HUES6 (cell line): Measurements from ENCODE around the gene CNR2.
"Not testable (repeated sequence)": the region's sequence is repeated elsewhere in the genome, so short reads cannot be mapped to it uniquely, and the experiment has no call there.

Experiments
- H3K27ac ChIP-seq: 2 replicates; pipeline ENCODE4 v1.7.0; 2013; ENCODE audit warnings: low read depth, mild to moderate bottlenecking, low read length, inconsistent platforms
- H3K27me3 ChIP-seq: 2 replicates; pipeline ENCODE4 v1.6.1; 2013; ENCODE audit warnings: low read length; ENCODE audit not compliant: control insufficient read depth, insufficient read depth
- H3K36me3 ChIP-seq: 2 replicates; pipeline ENCODE4 v1.6.1; 2013; ENCODE audit warnings: low read length; ENCODE audit not compliant: control insufficient read depth, insufficient read depth
- H3K4me1 ChIP-seq: 2 replicates; pipeline ENCODE4 v1.6.1; 2013; ENCODE audit warnings: low read length; ENCODE audit not compliant: control insufficient read depth, insufficient read depth
- H3K4me3 ChIP-seq: 2 replicates; pipeline ENCODE4 v1.5.1; 2013; ENCODE audit warnings: low read depth, low read length
- H3K9ac ChIP-seq: one replicate; pipeline ENCODE4 v1.6.1; 2013; ENCODE audit warnings: mild to moderate bottlenecking, low read length
- H3K9me3 ChIP-seq: 2 replicates; pipeline ENCODE4 v1.6.1; 2013; ENCODE audit warnings: low read depth, low read length; ENCODE audit not compliant: control insufficient read depth, insufficient read depth

Gene CNR2

GRCh38 chr1:23854568-23854967, 58.6 kb downstream of the CNR2 start:
- H3K9me3 ChIP-seq, result 0 out of 2 replicates have a peak, but pooled peaks cover 3% of the 10 kb centered on the region

GRCh38 chr1:23853124-23853523, 60.0 kb downstream of the CNR2 start:
- H3K36me3 ChIP-seq, result not testable (repeated sequence)

More at GRCh38 chr1:23854568-23854967, 58.6 kb downstream of the CNR2 start:
- H3K9ac ChIP-seq, result no peak overlapping the region
- no peak overlapping the region for H3K27ac ChIP-seq
- no peaks in the 10 kb centered on the region for H3K27me3 ChIP-seq
- no peak overlapping the region for H3K4me3 ChIP-seq
- H3K36me3 ChIP-seq, result no peaks in the 10 kb centered on the region
- no peaks in the 10 kb centered on the region for H3K4me1 ChIP-seq

GRCh38 chr1:23851406-23851805, 61.8 kb downstream of the CNR2 start:
- H3K4me1 ChIP-seq, H3K9ac ChIP-seq, H3K27ac ChIP-seq, H3K27me3 ChIP-seq, H3K36me3 ChIP-seq, H3K9me3 ChIP-seq, H3K4me3 ChIP-seq: not testable (repeated sequence)

More at GRCh38 chr1:23853124-23853523, 60.0 kb downstream of the CNR2 start:
- not testable (repeated sequence) for H3K4me3 ChIP-seq, H3K4me1 ChIP-seq, H3K9me3 ChIP-seq, H3K27ac ChIP-seq, H3K9ac ChIP-seq, H3K27me3 ChIP-seq

GRCh38 chr1:23848673-23849616, 64.2 kb downstream of the CNR2 start:
- Histone ChIP-seq H3K9me3 (peaks cover 6% of the 10 kb centered on the region; the same call in 1 of the 2 replicates), H3K36me3 (0 out of 2 replicates have a peak, but pooled peaks cover 3% of the 10 kb centered on the region), H3K9ac (no peak overlapping the region), H3K27me3 (no peaks in the 10 kb centered on the region), H3K27ac (no peak overlapping the region), H3K4me1 (no peaks in the 10 kb centered on the region), H3K4me3 (no peak overlapping the region)

GRCh38 chr1:23847482-23848095, 65.6 kb downstream of the CNR2 start:
- not testable (repeated sequence) for H3K4me3 ChIP-seq, H3K4me1 ChIP-seq, H3K27ac ChIP-seq, H3K9ac ChIP-seq, H3K36me3 ChIP-seq, H3K27me3 ChIP-seq, H3K9me3 ChIP-seq

GRCh38 chr1:23845163-23845562, 68.0 kb downstream of the CNR2 start:
- 0 out of 2 replicates have a peak, but pooled peaks cover 3% of the 10 kb centered on the region for H3K36me3 ChIP-seq
- H3K4me1 ChIP-seq, result no peaks in the 10 kb centered on the region

GRCh38 chr1:23843644-23844043, 69.5 kb downstream of the CNR2 start:
- Histone ChIP-seq H3K4me3 (no peak overlapping the region), H3K27me3 (peaks cover 3% of the 10 kb centered on the region), H3K27ac (no peak overlapping the region), H3K4me1 (no peaks in the 10 kb centered on the region), H3K9me3 (peaks cover 4% of the 10 kb centered on the region; the same call in 1 of the 2 replicates), H3K36me3 (0 out of 2 replicates have a peak, but pooled peaks cover 3% of the 10 kb centered on the region), H3K9ac (no peak overlapping the region)

More at GRCh38 chr1:23845163-23845562, 68.0 kb downstream of the CNR2 start:
- Histone ChIP-seq H3K9me3 (peaks cover 4% of the 10 kb centered on the region; the same call in 1 of the 2 replicates), H3K9ac (no peak overlapping the region), H3K4me3 (no peak overlapping the region), H3K27ac (no peak overlapping the region), H3K27me3 (peaks cover 3% of the 10 kb centered on the region)

- Histone ChIP-seq H3K4me1 (no peaks in the 10 kb centered on the region), H3K9me3 (no peaks in the 10 kb centered on the region), H3K27me3 (peaks cover 23% of the 10 kb centered on the region), H3K4me3 (peak overlapping the region; percentile 77), H3K9ac (no peak overlapping the region), H3K36me3 (no peaks in the 10 kb centered on the region), H3K27ac (no peak overlapping the region)
These were observed 74.7 kb downstream of the CNR2 start for GRCh38 chr1:23838401-23838866.

- Histone ChIP-seq H3K9ac (no peak overlapping the region), H3K27ac (no peak overlapping the region), H3K27me3 (peaks cover 23% of the 10 kb centered on the region), H3K36me3 (no peaks in the 10 kb centered on the region), H3K4me1 (no peaks in the 10 kb centered on the region), H3K4me3 (peak overlapping the region; percentile 77), H3K9me3 (no peaks in the 10 kb centered on the region)
These were observed 75.3 kb downstream of the CNR2 start for GRCh38 chr1:23837908-23838307.

GRCh38 chr1:23836037-23836436, 77.1 kb downstream of the CNR2 start:
- Histone ChIP-seq H3K27ac (no peak overlapping the region), H3K36me3 (no peaks in the 10 kb centered on the region), H3K4me1 (no peaks in the 10 kb centered on the region), H3K4me3 (no peak overlapping the region), H3K9me3 (no peaks in the 10 kb centered on the region), H3K9ac (no peak overlapping the region), H3K27me3 (peaks cover 20% of the 10 kb centered on the region)

- not testable (repeated sequence) for H3K4me1 ChIP-seq, H3K27ac ChIP-seq, H3K9me3 ChIP-seq, H3K9ac ChIP-seq, H3K4me3 ChIP-seq, H3K36me3 ChIP-seq
- peaks cover 20% of the 10 kb centered on the region for H3K27me3 ChIP-seq
These were observed 79.0 kb downstream of the CNR2 start for GRCh38 chr1:23834156-23834555.
